OCI-LY7 (cell line): ENCODE measurements around the gene TJP3. TPM values are rescaled to one million over a fixed set of nuclear protein-coding genes. Genes with fewer than 3 reads are reported as not detected.

ENCODE experiments used
- BruUV-seq: library from RNA; stranded (reverse); fragments of 400-500 nt; replicated peaks from 2 replicates; lab custom pipeline; 2021; lab: Mats Ljungman, UMichigan
- CTCF ChIA-PET: fragments of 300-600 bp; sonication (Branson Sonifier 250); formaldehyde crosslinking; loops from one replicate; lab custom pipeline; 2022; ENCODE audit warnings: antibody characterized with exemption; ENCODE audit not compliant: unreplicated experiment; lab: Charles Lee
- POLR2A ChIA-PET: fragments of 300-600 bp; sonication (Branson Sonifier 250); formaldehyde crosslinking; loops from one replicate; lab custom pipeline; 2022; ENCODE audit warnings: antibody characterized with exemption; lab: Charles Lee
- DNase-seq: peaks from one replicate; pipeline ENCODE4 v3.0.0-alpha.2; 2015; ENCODE audit warnings: low spot score
- H2AFZ ChIP-seq: fragments of 200-600 bp; sonication (generic), shearing (Covaris generic); 2 replicates; pipeline ENCODE4 v1.6.1; 2014; ENCODE audit warnings: mild to moderate bottlenecking, antibody characterized with exemption, low read length, moderate library complexity
- H3K27ac ChIP-seq: fragments of 200-600 bp; sonication (generic); 2 replicates; pipeline ENCODE4 v1.5.1; 2014; ENCODE audit warnings: mixed run types, low read depth, mild to moderate bottlenecking, moderate library complexity, low read length, inconsistent platforms; ENCODE audit not compliant: poor library complexity, severe bottlenecking
- H3K36me3 ChIP-seq: fragments of 200-600 bp; sonication (generic); 2 replicates; pipeline ENCODE4 v1.6.1; 2014; ENCODE audit warnings: mild to moderate bottlenecking, antibody characterized with exemption, low read length, moderate library complexity, mixed read lengths; ENCODE audit not compliant: insufficient read depth
- H3K4me1 ChIP-seq: fragments of 200-600 bp; sonication (generic); 2 replicates; pipeline ENCODE4 v1.5.1; 2014; ENCODE audit warnings: mild to moderate bottlenecking, low read length; ENCODE audit not compliant: insufficient read depth, poor library complexity, severe bottlenecking
- H3K4me2 ChIP-seq: fragments of 200-600 bp; sonication (generic); 2 replicates; pipeline ENCODE4 v1.6.1; 2014; ENCODE audit warnings: mild to moderate bottlenecking, low read length
- H3K4me3 ChIP-seq: fragments of 200-600 bp; sonication (generic); 2 replicates; pipeline ENCODE4 v1.5.1; 2014; ENCODE audit warnings: mild to moderate bottlenecking, low read depth, low read length; ENCODE audit not compliant: poor library complexity, severe bottlenecking
- H3K79me2 ChIP-seq: fragments of 200-600 bp; sonication (generic); 2 replicates; pipeline ENCODE4 v1.6.1; 2016; ENCODE audit warnings: low read depth, mild to moderate bottlenecking, low read length, moderate library complexity, mixed read lengths; ENCODE audit not compliant: insufficient read depth
- H3K9me2 ChIP-seq: fragments of 200-600 bp; sonication (generic); 2 replicates; pipeline ENCODE4 v1.6.1; 2016; ENCODE audit warnings: mild to moderate bottlenecking, low read length, mixed read lengths; ENCODE audit not compliant: insufficient read depth
- H3K9me3 ChIP-seq: fragments of 200-600 bp; sonication (generic); 2 replicates; pipeline ENCODE4 v1.6.1; 2014; ENCODE audit warnings: mild to moderate bottlenecking, mixed run types, low read length, mixed read lengths
- H4K20me1 ChIP-seq: fragments of 200-600 bp; sonication (generic); 2 replicates; pipeline ENCODE4 v1.6.1; 2014; ENCODE audit warnings: mild to moderate bottlenecking, antibody characterized with exemption, low read length, moderate library complexity, mixed read lengths; ENCODE audit not compliant: insufficient read depth
- CTCF ChIP-seq: fragments of 200-600 bp; sonication (generic); conservative IDR thresholded peaks from 2 replicates; pipeline ENCODE4 v1.5.1; 2014; ENCODE audit warnings: mild to moderate bottlenecking, antibody characterized with exemption, low read length, moderate library complexity, mixed read lengths
- EZH2phosphoT487 ChIP-seq: fragments of 200-600 bp; sonication (generic); IDR thresholded peaks from 2 replicates; pipeline ENCODE4 v1.6.1; 2018; ENCODE audit warnings: low read depth, borderline replicate concordance, mild to moderate bottlenecking, mixed run types, antibody characterized with exemption, low read length, moderate library complexity, mixed read lengths
- intact Hi-C: fragments of 100-400 bp; cut with micrococcal nuclease; formaldehyde crosslinking; loops from one replicate; pipeline ENCODE4 v1.10.0; 2022; ENCODE audit not compliant: unreplicated experiment
- total RNA-seq, 2 experiments: library from RNA; depleted of rRNA in 1 of 2; stranded (reverse); fragments of >200 nt in 1 of 2; shearing (Covaris generic) in 1 of 2; gene quantifications; 2 replicates each; pipeline ENCODE4 v1.2.3, GENCODE V29; 2014 to 2022

Gene TJP3
- total RNA-seq, 2 experiments from 2014 or later: 0.69 to 1.8 TPM

DNA sequence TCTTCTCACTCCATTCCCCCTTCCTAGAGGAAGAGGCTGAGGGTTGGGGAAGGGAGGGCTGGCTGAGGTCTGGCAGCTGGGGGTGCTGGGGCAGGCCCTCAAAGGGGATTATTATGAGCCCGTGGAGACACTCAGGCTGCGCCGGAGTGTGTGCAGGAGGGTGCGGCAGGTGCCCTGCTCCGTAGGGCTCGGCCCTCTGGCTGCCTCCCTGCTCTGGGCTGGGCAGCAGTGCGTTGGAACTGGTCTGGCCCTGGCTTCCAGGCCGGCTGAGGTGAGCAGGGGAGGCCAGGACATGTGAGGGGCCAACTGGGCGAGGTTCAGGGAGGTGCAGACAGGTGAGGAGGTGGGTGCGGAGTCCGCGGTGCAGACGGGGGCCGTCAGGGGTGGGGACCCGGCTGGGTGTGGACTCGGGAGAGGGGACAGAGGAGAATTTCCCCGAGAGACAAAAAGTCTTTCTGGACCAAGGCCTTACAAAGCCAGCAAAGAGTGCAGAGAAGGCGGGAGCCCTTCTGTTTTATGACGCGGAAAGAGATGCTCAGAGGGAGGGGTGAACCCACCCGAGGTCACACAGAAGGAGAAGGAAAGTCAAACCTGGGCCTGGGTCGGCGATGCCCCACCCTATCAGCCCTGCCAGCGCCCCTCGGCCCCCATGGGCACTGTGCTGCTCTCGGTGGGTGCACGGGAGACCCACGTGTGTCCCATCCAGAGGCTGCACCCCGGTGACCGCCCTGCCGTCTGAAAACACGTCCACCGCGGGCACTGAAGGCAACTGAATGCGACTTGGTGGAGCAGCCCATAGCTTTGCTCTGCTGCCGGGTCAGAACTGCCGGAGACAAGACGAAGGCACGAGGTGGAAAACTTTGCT, 38.9 kb upstream of the TJP3 start:
- Histone ChIP-seq H4K20me1 (no peaks in the 10 kb centered on the region), H3K9me3 (no peaks in the 10 kb centered on the region), H3K79me2 (no peaks in the 10 kb centered on the region), H3K4me3 (no peak overlapping the region), H3K4me2 (no peak overlapping the region), H3K27ac (no peak overlapping the region), H3K36me3 (no peaks in the 10 kb centered on the region), H3K4me1 (peaks cover 29% of the 10 kb centered on the region), H2AFZ (no peak overlapping the region), H3K9me2 (no peaks in the 10 kb centered on the region)
- no TSS peak for BruUV-seq
- TF ChIP-seq CTCF (no peak), EZH2phosphoT487 (no peak)
- DNase-seq: no peak
- ChIA-PET POLR2A (no interaction called here), CTCF (no interaction called here)
- intact Hi-C loops: no loop called here

DNA sequence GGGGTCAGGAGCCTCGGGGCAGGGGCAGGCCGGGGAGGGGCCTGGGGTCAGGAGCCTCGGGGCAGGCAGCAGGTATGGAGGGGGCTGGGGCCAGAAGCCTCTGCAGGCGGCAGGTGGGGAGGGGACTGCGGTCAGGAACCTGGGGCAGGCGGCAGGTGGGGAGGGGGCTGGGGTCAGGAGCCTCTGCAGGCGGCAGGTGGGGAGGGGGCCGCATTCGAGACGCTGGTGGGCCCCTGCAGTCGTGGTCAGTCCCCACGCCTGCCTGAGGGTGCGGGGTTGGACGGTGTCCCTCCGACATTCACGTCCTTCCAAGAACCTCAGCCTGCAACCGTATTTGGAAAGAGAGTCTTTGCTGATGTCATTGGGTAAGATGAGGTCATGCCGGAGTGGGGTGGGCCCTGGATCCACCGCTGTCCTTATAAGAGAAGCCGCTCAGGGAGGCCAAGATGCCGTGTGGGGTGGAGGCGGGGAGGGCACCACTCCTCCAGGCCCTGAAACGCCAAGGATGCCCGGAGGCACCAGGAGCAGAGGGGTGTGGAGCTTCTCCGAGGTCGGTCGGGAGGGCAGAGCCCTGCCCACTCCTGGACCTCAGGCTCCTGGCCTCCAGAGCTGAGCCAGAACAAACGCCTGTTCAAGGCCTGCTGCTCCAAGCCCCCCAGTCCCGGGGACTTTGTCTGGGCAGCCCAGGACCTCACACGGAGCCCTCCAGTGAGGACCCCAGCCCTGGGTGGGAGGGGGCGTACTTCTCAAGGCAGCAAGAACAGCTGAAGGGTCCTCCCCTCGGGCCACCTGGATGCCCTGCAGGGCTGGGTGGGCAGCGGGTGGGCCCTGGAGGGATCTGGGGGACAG, 38.0 kb upstream of the TJP3 start:
- ChIA-PET POLR2A (no interaction called here), CTCF (no interaction called here)
- Histone ChIP-seq H3K9me3 (no peaks in the 10 kb centered on the region), H3K79me2 (no peaks in the 10 kb centered on the region), H3K4me3 (no peak overlapping the region), H3K36me3 (no peaks in the 10 kb centered on the region), H3K4me2 (no peak overlapping the region), H3K27ac (no peak overlapping the region), H4K20me1 (0 out of 2 replicates have a peak, but pooled peaks cover 4% of the 10 kb centered on the region), H3K4me1 (peaks cover 20% of the 10 kb centered on the region), H2AFZ (no peak overlapping the region), H3K9me2 (no peaks in the 10 kb centered on the region)
- intact Hi-C loops: no loop called here
- no peak for DNase-seq
- TF ChIP-seq EZH2phosphoT487: no peak
- BruUV-seq: no TSS peak

DNA sequence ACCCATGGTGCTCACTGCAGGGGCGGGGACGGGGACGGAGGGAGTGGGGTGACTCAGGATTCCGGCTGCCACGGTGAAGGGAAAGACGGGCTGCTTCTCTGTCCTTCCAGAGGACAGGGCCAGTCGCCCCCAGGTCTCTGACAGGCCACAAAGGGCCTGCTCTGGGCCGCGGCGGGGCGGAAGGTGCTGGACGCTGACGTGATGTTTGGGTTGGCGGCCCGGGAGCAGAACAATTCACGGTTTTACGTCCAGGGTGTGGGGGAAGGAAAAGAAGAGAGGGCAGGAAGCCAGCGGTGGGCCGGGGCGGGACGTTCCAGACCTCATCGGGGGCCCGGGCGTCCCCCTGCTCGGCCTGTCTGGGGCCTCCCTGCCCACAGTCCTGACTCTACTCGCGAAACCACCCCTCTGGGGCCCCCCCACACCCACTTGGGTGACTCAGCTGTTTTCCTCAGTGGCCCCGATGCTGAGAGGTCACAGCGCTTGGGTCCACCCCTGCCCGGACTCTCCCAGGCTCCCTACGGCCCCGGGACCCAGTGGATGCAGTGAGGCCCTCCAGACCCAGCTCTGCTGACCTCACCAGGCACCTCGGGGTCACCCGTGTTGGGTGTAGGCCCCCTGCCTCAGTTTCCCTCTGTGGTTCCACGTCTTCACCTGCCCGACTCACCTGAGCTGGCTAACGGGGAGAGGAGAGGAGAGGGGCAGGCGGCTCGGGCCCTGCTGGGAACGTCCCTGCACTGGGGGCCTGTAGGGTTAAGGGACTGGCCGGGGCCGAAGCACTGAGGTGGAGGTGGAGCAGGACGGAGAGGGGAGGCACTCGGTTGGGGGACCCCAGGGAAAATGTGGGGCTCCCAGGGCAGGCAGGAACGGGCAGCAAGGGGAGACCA, 37.1 kb upstream of the TJP3 start:
- DNase-seq: no peak
- H4K20me1 ChIP-seq: 0 out of 2 replicates have a peak, but pooled peaks cover 4% of the 10 kb centered on the region
- H3K36me3 ChIP-seq: no peaks in the 10 kb centered on the region
- no peak overlapping the region for H3K4me3 ChIP-seq
- BruUV-seq: no TSS peak
- POLR2A ChIA-PET: no interaction called here
- TF ChIP-seq CTCF (no peak), EZH2phosphoT487 (no peak)
- H3K4me2 ChIP-seq: no peak overlapping the region
- no peaks in the 10 kb centered on the region for H3K9me3 ChIP-seq
- CTCF ChIA-PET: no interaction called here
- H3K4me1 ChIP-seq: peaks cover 12% of the 10 kb centered on the region
- H3K79me2 ChIP-seq: no peaks in the 10 kb centered on the region
- intact Hi-C loops: no loop called here
- no peak overlapping the region for H2AFZ ChIP-seq
- no peak overlapping the region for H3K27ac ChIP-seq
- H3K9me2 ChIP-seq: no peaks in the 10 kb centered on the region
